K562 (cell line): ENCODE measurements around the gene ADCY9.

Experiments used
- EHMT2 ChIP-seq: fragments of 450-650 bp; IDR thresholded peaks from 2 replicates; pipeline ENCODE4 v1.6.1; 2018; ENCODE audit warnings: antibody characterized with exemption
- EP300 ChIP-seq: IDR thresholded peaks from 2 replicates; pipeline ENCODE4 v1.6.1; 2012; ENCODE audit warnings: low read length, improper control_type of control experiment
- TAF1 ChIP-seq: IDR thresholded peaks from 2 replicates; pipeline ENCODE4 v1.6.1; 2011; ENCODE audit warnings: mild to moderate bottlenecking, low read length, moderate library complexity; ENCODE audit not compliant: insufficient read depth, control insufficient read depth, severe bottlenecking; ENCODE audit errors: extremely low read depth
- ZFP36 ChIP-seq: fragments of 150-350 bp; IDR thresholded peaks from 2 replicates; pipeline ENCODE4 v1.6.1; 2018; ENCODE audit warnings: low read length, low read depth; ENCODE audit not compliant: partially characterized antibody
- ZNF121 ChIP-seq: sonication (generic); formaldehyde crosslinking; conservative IDR thresholded peaks from 2 replicates; pipeline ENCODE4 v1.8.0; 2022; ENCODE audit warnings: missing genetic modification reagents

DNA sequence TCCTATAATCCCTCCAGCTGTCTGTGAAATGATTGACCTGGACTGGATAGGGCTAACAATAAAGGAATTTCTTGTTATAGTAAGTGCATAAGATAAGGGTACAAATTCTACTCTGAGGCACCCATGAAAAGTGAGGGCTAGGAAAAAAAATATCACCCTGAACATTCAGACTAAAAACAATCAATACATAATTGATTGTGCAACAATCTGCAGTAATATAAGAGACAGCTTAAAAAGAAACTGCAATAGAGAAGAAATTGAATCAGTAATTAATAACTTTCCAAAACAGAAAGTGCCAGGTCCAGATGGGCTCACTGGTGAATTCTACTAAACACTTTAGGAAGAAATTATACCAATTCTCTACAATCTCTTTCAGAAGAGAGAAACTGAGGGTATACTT, 191.5 kb downstream of the ADCY9 start:
- TF ChIP-seq ZFP36 (no peak), EP300 (no peak), ZNF121 (CRISPR knock-in tag) (no peak), EHMT2 (no peak), TAF1 (no peak)
